Stomach (tissue), 9 donors: ENCODE measurements around the gene NPDC1. TPM values are rescaled to one million over a fixed set of nuclear protein-coding genes. Genes with fewer than 3 reads are reported as not detected.

Source experiments
- DNase-seq, 2 donors: peaks; one replicate each; pipeline versions ENCODE4 v3.0.0 to v3.0.0-alpha.2; 2013 to 2019
- H3K27ac ChIP-seq, 5 donors: fragments of 200-600 bp in 4 of 5; sonication (generic) in 4 of 5; one replicate each; pipeline ENCODE4 v1.5.1; 2013 to 2019; ENCODE audit warnings: mild to moderate bottlenecking in 1 of 5, moderate library complexity in 1 of 5
- H3K27me3 ChIP-seq, 3 donors: fragments of 200-600 bp; sonication (generic); one replicate each; pipeline ENCODE4 v1.5.1; 2017 to 2019; ENCODE audit warnings: mixed run types in 1 of 3
- H3K36me3 ChIP-seq, 4 donors: fragments of 200-600 bp; sonication (generic); 1 replicate in 3 of 4; 2 replicates in 1 of 4; pipeline ENCODE4 v1.5.1; 2016 to 2019
- H3K4me1 ChIP-seq, 4 donors: fragments of 200-600 bp; sonication (generic); one replicate each; pipeline ENCODE4 v1.5.1; 2016 to 2019
- H3K4me3 ChIP-seq, 4 donors: fragments of 200-600 bp; sonication (generic) in 3 of 4; one replicate each; pipeline ENCODE4 v1.5.1; 2016 to 2019; ENCODE audit warnings: mild to moderate bottlenecking in 1 of 4
- H3K9me3 ChIP-seq, 4 donors: fragments of 200-600 bp; sonication (generic); one replicate each; pipeline ENCODE4 v1.5.1; 2016 to 2019
- CTCF ChIP-seq, 7 experiments: fragments of 450-650 bp in 4 of 7; fragments of 200-600 bp in 3 of 7; sonication (generic) in 3 of 7; IDR thresholded peaks; one replicate each; pipeline ENCODE4 v1.5.1; 2016 to 2019; ENCODE audit warnings: antibody characterized with exemption in 7 of 7, control low read depth in 2 of 7, mild to moderate bottlenecking in 1 of 7
- EP300 ChIP-seq: sonication (generic); formaldehyde crosslinking; IDR thresholded peaks from one replicate; pipeline ENCODE4 v1.6.1; 2017; ENCODE audit warnings: antibody characterized with exemption
- POLR2A ChIP-seq, 4 donors: fragments of 450-650 bp; IDR thresholded peaks; one replicate each; pipeline ENCODE4 v1.6.1; 2016; ENCODE audit warnings: antibody characterized with exemption in 4 of 4, control low read depth in 2 of 4, mild to moderate bottlenecking in 1 of 4, moderate library complexity in 1 of 4
- POLR2AphosphoS5 ChIP-seq, 3 donors: sonication (generic); formaldehyde crosslinking; IDR thresholded peaks; one replicate each; pipeline ENCODE4 v1.6.1; 2016; ENCODE audit warnings: antibody characterized with exemption in 3 of 3
- WGBS, 5 donors: extraction: QIAGEN DNeasy Blood & Tissue Kit in 3 of 5; methylation state at CpG; one replicate each; pipeline versions ENCODE4 v1.1.5 to v1.1.7; 2013 to 2018; 5-methylcytosine and 5-hydroxymethylcytosine counted together
- intact Hi-C: fragments of 100-400 bp; cut with DNase I; formaldehyde crosslinking; loops from one replicate; pipeline ENCODE4 v1.15.1; 2023; ENCODE audit warnings: low total_unique reads
- polyA plus RNA-seq, 3 donors: library from polyadenylated mRNA; stranded (reverse); fragments of 200-250 nt; gene quantifications; one replicate each; pipeline ENCODE4 v1.2.3, GENCODE V29; 2013
- total RNA-seq, 5 donors: library from RNA; depleted of rRNA; stranded (reverse); fragments of >200 nt; gene quantifications; one replicate each; pipeline versions ENCODE4 v1.1.0 to v1.2.3, GENCODE V29; 2014 to 2016
- donor health status: healthy with polysubstance abuse.
- donor health status: Bipolar disorder and iron deficiency.
- donor health status: healthy.

The NPDC1 gene
- total and polyA plus RNA-seq, 8 donors, result 20.0 to 276 (median 180) TPM

GRCh38 chr9:137038916-137039315 lies 7.1 kb downstream of the NPDC1 start:
- H3K4me1 ChIP-seq, result peaks cover 16 to 38% (median 33%) of the 10 kb centered on the region in 4 donors
- WGBS, 5 donors, result 86 to 92% (median 89%) methylated on average over 5 to 9 of the region's 9 CpGs
- H3K4me3 ChIP-seq, result no peak overlapping the region
- no peaks in the 10 kb centered on the region for H3K9me3 ChIP-seq
- H3K27me3 ChIP-seq, result peaks cover 0 to 16% (median 0%) of the 10 kb centered on the region in 3 donors
- no peak for DNase-seq
- TF ChIP-seq EP300 (no peak), POLR2AphosphoS5 (IDR thresholded peaks at IDR 0.05) (no peak)
- no peak overlapping the region for H3K27ac ChIP-seq
- H3K36me3 ChIP-seq, result peaks cover 17 to 50% (median 39%) of the 10 kb centered on the region in 4 donors
- intact Hi-C loops, result loop anchor here (5.0 kb wide), 1 partner anchor 252 kb away; no protein-coding TSS in a partner anchor

GRCh38 chr9:137037483-137037882 lies 8.5 kb downstream of the NPDC1 start:
- Histone ChIP-seq H3K27me3 (peaks cover 0 to 6% (median 0%) of the 10 kb centered on the region in 3 donors), H3K9me3 (no peaks in the 10 kb centered on the region), H3K4me3 (no peak overlapping the region), H3K4me1 (peaks cover 9 to 24% (median 19%) of the 10 kb centered on the region in 4 donors), H3K36me3 (peaks cover 17 to 50% (median 39%) of the 10 kb centered on the region in 4 donors), H3K27ac (no peak overlapping the region)
- TF ChIP-seq POLR2AphosphoS5 (IDR thresholded peaks at IDR 0.05) (no peak), POLR2A (IDR thresholded peaks at IDR 0.05) (no peak), CTCF (IDR thresholded peaks at IDR 0.05) (no peak), EP300 (no peak)
- WGBS, 5 donors, result 72 to 85% (median 80%) methylated on average over 10 of the region's 10 CpGs
- intact Hi-C loops, result loop anchor here (5.0 kb wide), 1 partner anchor 250 kb away; no protein-coding TSS in a partner anchor
- DNase-seq, result no peak

GRCh38 chr9:137037035-137037434 lies 8.9 kb downstream of the NPDC1 start:
- intact Hi-C loops, result loop anchor here (5.0 kb wide), 1 partner anchor 250 kb away; no protein-coding TSS in a partner anchor
- TF ChIP-seq EP300 (no peak), POLR2A (IDR thresholded peaks at IDR 0.05) (no peak), POLR2AphosphoS5 (IDR thresholded peaks at IDR 0.05) (no peak)
- WGBS, 5 donors, result 50 to 60% (median 53%) methylated on average over 6 to 13 of the region's 13 CpGs
- Histone ChIP-seq H3K27me3 (peaks cover 0 to 6% (median 0%) of the 10 kb centered on the region in 3 donors), H3K4me1 (peaks cover 9 to 27% (median 18%) of the 10 kb centered on the region in 4 donors), H3K9me3 (no peaks in the 10 kb centered on the region), H3K36me3 (peaks cover 17 to 49% (median 39%) of the 10 kb centered on the region in 4 donors), H3K27ac (no peak overlapping the region), H3K4me3 (no peak overlapping the region)
- DNase-seq, result no peak

GRCh38 chr9:137035937-137036336 lies 10.0 kb downstream of the NPDC1 start:
- 49 to 78% (median 60%) methylated on average over 1 to 8 of the region's 8 CpGs for WGBS, 5 donors
- H3K4me1 ChIP-seq, result peaks cover 9 to 34% (median 26%) of the 10 kb centered on the region in 4 donors
- intact Hi-C loops, result loop anchor here (5.0 kb wide), 1 partner anchor 249 kb away; no protein-coding TSS in a partner anchor
- H3K27ac ChIP-seq, result no peak overlapping the region
- H3K36me3 ChIP-seq, result peaks cover 17 to 38% (median 36%) of the 10 kb centered on the region in 4 donors
- H3K4me3 ChIP-seq, result no peak overlapping the region
- no peak for TF ChIP-seq CTCF (IDR thresholded peaks at IDR 0.05)
- TF ChIP-seq POLR2AphosphoS5 (IDR thresholded peaks at IDR 0.05), result no peak
- TF ChIP-seq POLR2A (IDR thresholded peaks at IDR 0.05), result no peak
- TF ChIP-seq EP300, result no peak
- peaks cover 0 to 6% (median 0%) of the 10 kb centered on the region in 3 donors for H3K27me3 ChIP-seq
- no peak for DNase-seq
- H3K9me3 ChIP-seq, result no peaks in the 10 kb centered on the region

GRCh38 chr9:137035507-137035834 lies 10.5 kb downstream of the NPDC1 start:
- 9 to 24% (median 22%) methylated on average over 7 to 9 of the region's 9 CpGs for WGBS, 5 donors
- peaks cover 0 to 6% (median 0%) of the 10 kb centered on the region in 3 donors for H3K27me3 ChIP-seq
- H3K9me3 ChIP-seq, result no peaks in the 10 kb centered on the region
- H3K4me1 ChIP-seq, result peaks cover 9 to 35% (median 28%) of the 10 kb centered on the region in 4 donors
- no peak overlapping the region for H3K4me3 ChIP-seq
- H3K27ac ChIP-seq, result no peak overlapping the region
- TF ChIP-seq POLR2AphosphoS5 (IDR thresholded peaks at IDR 0.05) (no peak), CTCF (IDR thresholded peaks at IDR 0.05) (peak in 2 of 7 experiments; percentile 24 to 25)
- intact Hi-C loops, result loop anchor here (5.0 kb wide), 1 partner anchor 248 kb away; no protein-coding TSS in a partner anchor
- no peak for DNase-seq
- peaks cover 13 to 34% (median 31%) of the 10 kb centered on the region in 4 donors for H3K36me3 ChIP-seq
